Activated CD4-positive, alpha-beta T cell treated with anti-CD3 and anti-CD28 coated beads, Interleukin-2, Interleukin-6, amounts not matched to agents 100 ng/mL and 50 ng/mL, durations not matched to agents 16 hours and 8 hours (primary cell): Measurements from ENCODE around the gene TBC1D25.

Experiments used
- DNase-seq: peaks from one replicate; pipeline ENCODE4 v3.0.0-alpha.2; 2020

The TBC1D25 gene

GRCh38 chrX:48539345-48540027, at the start of gene TBC1D25:
Gene TBC1D25, plus strand, starts transcription at chrX:48539714. Its CDS starts 84 bp downstream, at chrX:48539798.
- DNase-seq: peak; percentile 97

DNA sequence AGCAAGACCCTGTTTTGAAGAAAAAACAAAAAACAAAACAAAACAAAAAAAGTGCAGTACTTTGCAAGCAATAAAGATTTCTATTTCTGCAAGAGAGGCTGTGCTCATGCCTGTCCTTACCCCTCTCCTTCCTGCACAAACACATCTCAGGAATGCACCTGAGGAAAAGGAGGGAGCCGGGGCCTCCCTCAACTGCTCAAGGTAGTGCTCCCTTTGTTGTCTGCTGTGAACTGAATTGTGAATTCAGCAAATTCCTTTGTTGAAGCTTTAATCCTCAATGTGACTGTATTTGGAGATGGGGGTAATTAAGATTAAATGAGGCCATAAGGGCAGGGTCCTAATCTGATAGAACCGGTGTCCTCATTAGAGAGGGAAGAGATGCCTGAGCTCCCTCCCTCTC, 49.6 kb upstream of the TBC1D25 start:
- no peak for DNase-seq

DNA sequence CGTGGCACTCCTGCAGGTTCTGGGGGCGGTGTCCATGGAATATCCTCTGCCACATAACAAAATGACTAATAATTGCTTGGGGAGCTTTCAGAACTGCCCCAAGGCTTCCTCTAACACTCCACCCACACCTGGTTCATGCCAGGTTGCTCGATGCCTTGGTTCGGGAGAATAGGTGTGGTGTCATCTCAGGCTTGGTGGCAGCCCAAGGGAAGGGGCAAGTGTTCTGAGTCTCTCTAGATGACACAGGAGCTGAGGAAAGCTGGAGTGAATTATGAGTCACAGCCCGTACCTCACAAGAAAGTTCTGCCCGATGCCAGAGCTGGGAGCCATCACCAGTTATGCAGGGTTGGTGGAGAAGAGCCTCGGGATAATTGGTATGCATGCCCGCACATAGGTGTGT, 48.9 kb upstream of the TBC1D25 start:
- no peak for DNase-seq

GRCh38 chrX:48491809-48492208, 47.7 kb upstream of the TBC1D25 start:
- no peak for DNase-seq

- no peak for DNase-seq
Observed at GRCh38 chrX:48492293-48492910, 47.1 kb upstream of the TBC1D25 start.

DNA sequence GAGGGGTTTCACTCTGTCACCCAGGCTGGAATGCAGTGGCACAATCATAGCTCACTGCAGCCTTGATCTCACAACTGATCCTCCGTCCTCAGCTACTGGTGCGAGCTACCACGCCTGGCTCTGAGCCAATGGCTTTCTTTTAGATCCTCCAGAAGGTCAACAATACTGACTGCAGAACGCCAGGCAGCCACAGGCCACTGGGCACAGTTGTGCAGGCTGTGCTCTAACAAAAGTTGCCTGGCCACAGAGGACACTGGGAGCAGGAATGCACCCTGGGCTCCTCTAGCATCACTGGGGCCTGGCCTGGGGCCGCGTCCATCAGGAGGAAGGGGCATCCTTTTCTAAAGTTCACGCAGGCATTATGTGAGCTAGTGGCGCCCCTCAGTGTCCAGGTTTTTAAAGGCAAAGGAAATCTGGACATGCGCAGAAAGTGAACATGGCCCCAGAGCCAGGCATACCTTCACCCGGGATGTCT, 45.6 kb upstream of the TBC1D25 start:
- peak; percentile 28 for DNase-seq

DNA sequence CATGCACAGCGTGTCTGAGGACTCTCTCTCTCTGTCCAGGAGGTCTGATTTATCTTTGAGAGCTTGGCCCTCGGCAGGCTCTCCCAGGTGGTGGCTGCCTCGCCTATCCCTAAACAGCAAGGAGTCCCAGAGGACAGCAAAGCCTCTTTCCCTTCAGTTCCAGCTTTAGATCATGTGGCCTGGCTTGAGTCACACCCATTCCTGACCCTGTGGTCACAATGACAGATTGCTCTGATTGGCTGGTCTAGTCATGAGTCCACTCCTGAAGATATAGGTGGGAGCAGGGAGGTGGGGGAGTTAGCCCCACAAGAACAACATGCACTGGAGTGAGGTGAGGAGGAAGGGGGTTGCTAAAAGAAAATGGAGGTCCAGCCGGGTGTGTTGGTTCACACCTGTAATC, 42.9 kb upstream of the TBC1D25 start:
- no peak for DNase-seq

DNA sequence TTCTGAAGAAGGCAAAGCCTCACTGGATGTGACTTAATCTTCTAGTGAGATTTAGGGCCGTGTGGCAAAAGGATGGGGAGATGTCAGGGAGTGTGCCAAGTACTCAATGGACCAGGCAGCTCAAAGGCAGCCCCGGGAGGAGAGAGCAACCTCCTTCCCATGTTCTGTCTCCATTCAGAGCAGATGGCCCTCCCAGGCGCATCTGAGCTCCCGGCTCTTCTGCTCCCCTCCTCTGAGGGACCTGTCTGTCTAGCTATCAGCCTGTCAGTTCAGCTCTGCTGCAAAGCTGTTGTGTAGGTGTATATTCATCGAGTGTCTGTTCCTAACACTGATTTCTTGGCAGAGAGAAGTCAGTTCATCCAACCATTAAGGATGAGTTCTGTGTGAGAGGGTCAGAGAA, 41.6 kb upstream of the TBC1D25 start:
- DNase-seq: no peak

DNA sequence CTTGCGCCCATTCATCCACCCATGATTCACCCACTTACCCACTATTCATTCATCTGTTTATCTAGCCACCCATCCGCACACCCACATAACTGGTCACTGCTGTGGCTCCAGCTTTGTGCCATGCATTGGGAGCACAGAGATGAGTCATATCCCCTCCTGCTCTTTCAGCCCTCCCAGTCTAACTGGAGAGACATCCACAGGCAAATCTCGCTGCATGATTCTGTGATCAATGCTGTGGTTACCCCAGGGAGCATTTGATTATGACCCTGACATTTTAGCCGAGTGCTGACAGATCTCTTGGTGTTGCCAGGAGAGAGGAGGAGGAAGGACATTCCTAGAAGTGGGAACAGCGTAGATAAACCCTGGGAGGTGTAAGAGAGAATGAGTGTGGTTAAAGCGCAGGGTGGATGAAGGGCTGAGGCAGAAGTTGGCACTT, 41.1 kb upstream of the TBC1D25 start:
- no peak for DNase-seq

- no peak for DNase-seq
Observed at GRCh38 chrX:48504261-48504660, 35.3 kb upstream of the TBC1D25 start.

- no peak for DNase-seq
Observed at GRCh38 chrX:48505481-48505880, 34.0 kb upstream of the TBC1D25 start.

GRCh38 chrX:48507246-48507645, 32.3 kb upstream of the TBC1D25 start:
- DNase-seq: no peak

- DNase-seq: peak; percentile 87
Observed at GRCh38 chrX:48508400-48509244, 30.9 kb upstream of the TBC1D25 start, which contains the start of gene PORCN. Gene PORCN, plus strand, starts transcription at chrX:48508992. Its CDS starts 829 bp downstream, at chrX:48509821.

DNA sequence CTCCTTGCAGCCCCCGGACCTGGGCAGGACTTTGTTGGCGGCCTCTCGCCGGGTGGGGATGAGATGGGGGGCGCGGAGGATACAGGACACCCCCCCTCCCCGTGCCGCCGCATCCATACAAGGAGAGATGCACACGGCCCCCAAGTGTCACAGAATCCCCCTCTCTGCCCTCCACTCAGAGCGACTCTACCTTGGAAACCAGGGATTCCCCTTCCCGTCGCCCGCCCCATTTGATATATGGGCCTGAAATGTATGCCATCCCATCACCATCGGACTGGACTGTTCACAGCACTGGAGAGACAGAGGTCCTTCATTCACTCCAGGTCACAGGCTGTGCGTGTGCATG, 30.3 kb upstream of the TBC1D25 start:
- DNase-seq: no peak

DNA sequence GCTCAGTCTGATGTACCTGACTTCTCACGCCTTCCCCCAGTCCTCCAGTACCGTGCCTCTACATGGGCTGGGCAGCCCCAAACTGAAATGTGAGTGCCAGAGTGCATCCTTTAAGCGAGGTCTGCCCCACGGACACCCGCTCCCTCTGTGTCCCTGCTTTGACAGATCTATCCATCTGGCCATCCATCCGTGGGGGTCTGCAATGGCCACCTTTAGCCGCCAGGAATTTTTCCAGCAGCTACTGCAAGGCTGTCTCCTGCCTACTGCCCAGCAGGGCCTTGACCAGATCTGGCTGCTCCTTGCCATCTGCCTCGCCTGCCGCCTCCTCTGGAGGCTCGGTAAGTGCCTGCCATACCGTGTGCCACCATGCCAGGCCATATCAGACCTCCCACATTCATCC, 29.9 kb upstream of the TBC1D25 start:
- DNase-seq: no peak

- DNase-seq: no peak
Observed at GRCh38 chrX:48511560-48511959, 28.0 kb upstream of the TBC1D25 start.

- DNase-seq: no peak
Observed at GRCh38 chrX:48512371-48512935, 27.1 kb upstream of the TBC1D25 start.

DNA sequence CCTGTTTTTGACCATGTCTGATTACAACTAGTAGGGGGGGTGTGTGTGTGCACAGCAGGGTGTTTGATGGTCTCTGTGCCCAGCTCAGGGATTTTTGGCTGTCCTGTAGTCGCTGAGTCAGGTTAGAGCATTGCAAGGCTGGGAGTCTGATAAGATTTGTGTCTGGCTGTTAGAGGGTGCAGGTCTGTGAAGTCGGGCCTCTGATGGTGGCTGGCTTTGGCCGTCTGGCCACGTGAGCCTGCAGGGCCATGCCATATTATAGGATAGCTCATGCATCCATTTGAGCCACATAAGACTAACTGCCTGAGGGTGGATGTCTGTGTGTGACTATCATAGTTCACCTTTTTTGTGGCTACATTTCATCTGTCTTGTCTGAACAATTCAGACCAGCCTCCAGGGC, 25.8 kb upstream of the TBC1D25 start:
- DNase-seq: no peak

- DNase-seq: no peak
Observed at GRCh38 chrX:48514126-48514806, 25.2 kb upstream of the TBC1D25 start.

GRCh38 chrX:48514868-48515460, 24.6 kb upstream of the TBC1D25 start:
- no peak for DNase-seq

DNA sequence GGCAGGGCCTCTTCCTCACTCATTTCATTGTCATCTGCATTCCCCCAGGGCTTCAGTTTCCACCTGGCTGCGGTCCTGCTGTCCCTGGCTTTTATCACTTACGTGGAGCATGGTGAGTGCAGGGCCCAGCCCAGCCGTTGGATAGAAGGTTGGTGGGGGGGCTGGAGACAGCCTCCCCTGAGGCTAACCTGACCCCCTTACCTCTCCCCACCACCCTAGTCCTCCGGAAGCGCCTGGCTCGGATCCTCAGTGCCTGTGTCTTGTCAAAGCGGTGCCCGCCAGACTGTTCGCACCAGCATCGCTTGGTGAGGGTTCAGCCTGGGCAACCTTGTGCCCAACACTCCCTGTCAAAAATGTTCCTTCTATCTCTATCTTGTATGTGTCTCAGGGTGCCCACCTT, 23.7 kb upstream of the TBC1D25 start:
- DNase-seq: no peak

DNA sequence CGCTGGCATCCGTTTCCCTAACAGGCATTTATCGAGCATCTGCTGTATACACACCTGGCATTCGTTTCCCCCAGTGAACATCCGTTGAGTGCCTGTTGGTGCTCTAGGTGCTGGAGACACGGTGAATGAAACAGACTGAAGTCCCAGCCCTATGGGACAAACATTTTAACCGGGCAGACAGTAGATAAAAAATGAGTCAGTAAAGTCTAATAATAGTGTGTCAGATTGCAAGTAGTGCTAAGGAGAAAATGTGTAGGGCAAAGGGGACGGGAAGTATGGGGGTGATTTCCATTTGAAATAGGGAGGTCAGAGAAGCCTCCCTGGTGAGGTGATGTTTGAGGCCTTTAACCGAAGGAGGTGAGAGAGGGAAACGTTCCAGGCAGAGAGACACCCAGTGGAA, 23.2 kb upstream of the TBC1D25 start:
- DNase-seq: no peak
